Stimulated activated CD4-positive, alpha-beta T cell treated with anti-CD3 and anti-CD28 coated beads, Interleukin-12 subunit alpha, Interleukin-12 subunit beta, amount 100 ng/mL, for 4 hours (primary cell): ENCODE measurements around the gene TRIO.

Source experiments
- DNase-seq: peaks from one replicate; pipeline ENCODE4 v3.0.0-alpha.2; 2020

Gene TRIO

DNA sequence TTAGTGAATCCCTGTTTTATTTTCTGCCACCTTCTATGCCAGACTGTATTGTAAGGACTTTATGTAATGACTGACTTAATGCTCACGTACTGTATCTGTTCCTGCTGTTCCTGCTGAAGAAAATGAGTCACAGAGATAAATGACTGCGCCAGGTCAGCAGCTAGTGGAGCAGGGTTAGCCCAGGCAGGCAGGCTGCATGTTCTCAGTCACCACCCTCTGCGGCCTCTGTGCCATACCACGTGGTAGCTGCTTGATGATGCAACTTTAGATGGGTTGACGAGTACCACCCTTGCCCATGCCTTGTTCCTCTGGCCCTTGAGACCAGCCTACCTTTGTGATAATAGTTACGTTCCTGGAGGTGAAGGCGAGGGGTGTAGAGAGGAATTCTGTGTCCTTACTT is 161.9 kb downstream of the TRIO start:
- no peak for DNase-seq

DNA sequence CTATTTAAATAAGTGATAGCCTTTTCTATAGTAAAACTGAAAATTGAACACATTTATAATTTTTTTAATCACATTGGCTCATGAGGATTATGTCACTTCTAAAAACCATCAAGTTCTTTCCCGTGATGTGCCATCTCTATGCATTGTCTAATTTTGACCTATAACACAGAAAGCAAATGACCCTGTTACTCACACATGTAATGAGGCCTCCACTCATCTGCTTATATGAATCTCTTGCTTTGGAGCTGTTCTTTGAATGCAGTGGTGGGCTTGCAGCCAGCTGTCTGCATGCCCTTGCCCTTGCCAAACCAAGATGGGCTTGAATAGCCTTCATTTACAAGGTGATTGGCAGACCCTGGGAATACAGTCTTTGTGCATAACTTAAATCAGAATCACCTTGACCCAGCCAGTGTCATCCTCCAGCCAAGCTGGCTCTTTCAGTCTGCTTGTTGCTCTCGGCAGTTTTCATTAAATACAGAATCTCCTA is 163.2 kb downstream of the TRIO start:
- DNase-seq: no peak

DNA sequence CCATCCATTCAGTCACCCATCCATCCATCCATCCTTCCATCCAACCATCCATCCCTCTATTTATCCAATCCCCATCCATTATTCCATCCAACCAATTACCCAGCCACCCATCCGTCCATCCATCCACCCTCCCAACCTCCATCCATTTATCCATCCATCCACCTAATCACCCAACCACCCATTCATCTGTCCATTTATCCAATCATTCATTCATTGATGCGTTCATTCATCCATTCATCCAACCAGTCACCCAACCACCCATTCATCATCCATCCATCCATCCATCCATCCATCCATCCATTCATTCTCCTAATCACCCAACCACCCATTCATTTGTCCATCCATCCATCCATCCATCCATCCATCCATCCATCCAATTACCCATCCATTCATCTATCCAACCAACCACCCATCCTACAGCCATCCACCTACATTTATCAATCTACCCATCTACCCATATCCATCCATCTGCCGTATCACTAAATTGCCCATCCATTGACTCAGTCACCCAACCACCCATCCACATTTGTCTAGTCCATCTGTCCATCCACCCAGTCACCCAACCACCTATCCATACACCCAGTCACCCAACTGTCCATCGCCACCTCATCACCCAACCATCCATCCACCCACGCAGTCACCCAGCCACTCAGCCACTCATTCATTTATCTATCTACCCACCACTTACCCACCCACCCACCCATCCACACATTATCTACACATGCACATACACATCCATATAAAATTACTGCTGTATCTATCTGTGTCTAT is 165.4 kb downstream of the TRIO start:
- DNase-seq: no peak

DNA sequence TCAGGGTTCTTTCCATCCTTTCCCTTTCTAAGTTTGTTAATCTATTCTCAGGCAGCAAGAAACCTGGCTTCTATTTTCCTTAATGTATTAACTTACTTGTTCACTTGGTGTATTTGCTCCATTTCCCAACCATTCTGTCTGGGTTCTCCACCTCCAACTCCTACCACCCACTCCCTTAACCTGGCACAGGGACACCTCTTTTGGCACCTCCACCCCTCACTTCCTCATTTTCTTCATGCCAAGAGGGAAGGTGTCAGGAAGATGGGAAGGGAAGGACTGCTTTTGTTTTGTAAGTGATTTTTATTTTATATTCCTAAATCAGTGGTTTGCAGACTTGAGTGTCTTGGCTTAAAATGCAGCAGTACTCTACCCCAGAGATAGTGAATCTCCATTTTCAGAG is 166.1 kb downstream of the TRIO start:
- DNase-seq: no peak

DNA sequence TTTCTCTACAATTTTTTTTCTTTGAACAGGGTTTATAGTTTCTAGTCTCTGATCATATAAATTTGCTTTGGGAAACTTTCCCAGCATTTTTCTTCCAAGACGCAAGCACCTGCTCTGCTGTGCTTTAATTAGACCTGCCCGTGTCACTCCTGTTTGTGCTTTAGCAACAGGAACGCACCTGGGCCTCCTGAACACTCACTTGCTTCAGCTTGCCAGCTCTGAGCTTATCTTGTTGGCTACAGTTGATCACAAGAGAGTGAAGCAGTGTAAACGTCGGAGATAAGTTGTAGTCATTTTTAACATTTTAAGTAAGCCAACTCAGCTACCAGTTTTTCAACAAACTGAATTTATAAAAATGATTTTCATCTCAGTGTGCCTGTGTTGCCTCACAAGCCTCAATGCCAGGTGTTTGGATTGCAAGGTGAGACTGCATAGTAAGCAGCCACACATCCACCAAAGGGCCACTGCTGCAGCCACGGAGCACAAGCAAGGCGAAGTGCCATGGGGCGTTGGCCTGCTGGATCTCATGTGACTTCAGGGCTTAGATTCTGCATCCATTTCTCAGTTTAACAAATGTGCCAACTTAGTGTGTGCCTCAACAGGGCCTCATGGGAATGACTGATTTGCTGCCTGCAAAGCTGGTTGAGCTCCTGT is 166.9 kb downstream of the TRIO start:
- no peak for DNase-seq

DNA sequence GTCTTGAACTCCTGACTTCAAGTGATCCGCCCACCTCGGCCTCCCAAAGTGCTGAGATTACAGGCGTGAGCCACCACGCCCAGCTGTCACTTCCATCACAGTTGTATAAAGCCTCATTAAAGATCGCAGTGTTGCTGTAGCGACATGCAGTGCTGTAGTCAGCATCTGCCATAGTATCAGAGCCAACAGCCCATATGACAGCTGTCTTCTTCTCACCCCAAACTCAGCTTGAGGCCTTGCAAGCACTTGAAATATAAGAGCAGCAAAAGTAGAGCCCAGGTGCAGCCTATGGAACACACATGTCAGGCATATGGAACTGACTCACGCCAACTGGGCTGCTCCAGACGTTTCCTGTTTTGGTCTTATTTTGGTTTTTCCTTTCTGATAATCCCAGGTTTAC is 167.8 kb downstream of the TRIO start:
- no peak for DNase-seq

DNA sequence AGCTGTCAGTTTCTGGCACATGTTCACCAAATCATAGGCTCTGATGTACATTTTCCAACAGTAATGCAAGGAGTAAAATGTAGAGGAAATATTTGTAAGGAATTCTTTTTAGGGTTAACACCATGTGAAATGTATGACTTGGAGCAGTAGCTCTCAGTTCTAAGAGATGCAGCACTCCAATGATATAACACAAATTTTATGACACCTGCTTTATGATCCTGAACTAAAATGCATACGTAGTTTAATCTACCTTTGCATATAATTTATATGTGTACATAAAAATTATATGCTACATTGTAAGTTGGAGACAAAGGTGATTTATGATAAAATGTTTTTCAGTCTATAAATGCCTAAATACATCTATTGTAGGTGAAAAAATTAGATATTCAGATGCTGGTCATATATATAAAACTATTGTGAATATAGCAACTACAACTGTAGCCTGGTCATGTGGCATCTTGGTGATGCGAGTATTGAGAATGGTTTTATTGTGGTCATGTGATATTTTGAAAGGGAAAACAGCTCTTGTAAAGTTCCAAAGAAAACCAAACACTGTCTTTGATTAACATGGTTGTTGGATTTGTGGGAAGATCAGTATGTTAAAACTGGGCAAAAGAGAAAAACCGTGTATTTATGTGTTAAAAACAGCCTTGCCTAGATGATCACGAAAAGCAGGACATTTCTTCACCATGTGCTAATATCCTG is 171.0 kb downstream of the TRIO start:
- DNase-seq: no peak

DNA sequence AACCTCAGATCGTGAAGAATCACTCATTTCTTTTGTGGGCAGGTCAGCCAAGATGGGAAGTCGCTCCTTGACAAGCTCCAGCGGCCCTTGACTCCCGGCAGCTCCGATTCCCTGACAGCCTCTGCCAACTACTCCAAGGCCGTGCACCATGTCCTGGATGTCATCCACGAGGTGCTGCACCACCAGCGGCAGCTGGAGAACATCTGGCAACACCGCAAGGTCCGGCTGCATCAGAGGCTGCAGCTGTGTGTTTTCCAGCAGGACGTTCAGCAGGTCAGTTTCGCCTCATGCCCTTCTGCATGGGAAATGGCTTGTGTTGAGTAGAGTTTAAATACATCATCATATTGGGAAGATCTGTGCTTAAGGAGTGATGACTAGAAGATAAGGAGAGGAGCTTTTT is 173.3 kb downstream of the TRIO start:
- no peak for DNase-seq

DNA sequence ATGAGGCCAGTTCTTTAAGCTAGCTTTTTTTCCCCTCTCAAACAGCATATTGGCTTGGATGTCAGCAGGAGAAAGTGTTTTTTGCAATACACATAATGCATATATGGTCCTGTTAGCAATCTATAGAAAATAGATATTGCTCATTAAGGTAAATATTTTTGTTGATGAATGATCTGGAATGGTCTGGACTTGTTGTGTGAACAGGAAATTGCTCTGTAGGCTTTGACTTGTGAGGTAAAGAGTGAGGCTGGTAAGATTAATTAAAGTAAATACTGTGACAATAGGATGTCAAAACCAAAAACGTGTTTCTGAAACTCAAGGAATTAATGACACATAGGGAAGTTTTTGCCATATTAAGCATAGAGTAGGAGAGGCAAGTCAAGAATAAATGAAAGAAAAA is 176.0 kb downstream of the TRIO start:
- no peak for DNase-seq

DNA sequence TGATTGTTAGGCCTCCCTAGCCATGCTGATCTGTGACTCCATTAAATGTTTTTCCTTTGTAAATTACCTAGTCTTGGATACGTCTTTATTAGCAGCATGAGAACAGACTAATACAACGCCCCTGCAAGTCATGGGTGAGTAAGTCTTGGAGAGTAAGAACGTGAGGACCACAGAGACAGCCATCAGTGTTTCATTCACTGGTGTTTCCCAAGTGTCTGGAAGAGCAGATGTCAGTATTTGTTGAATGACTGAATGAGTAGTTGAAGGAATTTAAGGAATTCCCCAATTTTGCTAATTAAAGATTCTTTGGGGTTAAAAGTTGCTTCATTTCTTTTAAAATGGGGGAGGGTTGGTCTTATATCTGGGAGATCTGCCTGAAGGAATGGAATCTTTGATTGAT is 178.8 kb downstream of the TRIO start:
- DNase-seq: no peak

DNA sequence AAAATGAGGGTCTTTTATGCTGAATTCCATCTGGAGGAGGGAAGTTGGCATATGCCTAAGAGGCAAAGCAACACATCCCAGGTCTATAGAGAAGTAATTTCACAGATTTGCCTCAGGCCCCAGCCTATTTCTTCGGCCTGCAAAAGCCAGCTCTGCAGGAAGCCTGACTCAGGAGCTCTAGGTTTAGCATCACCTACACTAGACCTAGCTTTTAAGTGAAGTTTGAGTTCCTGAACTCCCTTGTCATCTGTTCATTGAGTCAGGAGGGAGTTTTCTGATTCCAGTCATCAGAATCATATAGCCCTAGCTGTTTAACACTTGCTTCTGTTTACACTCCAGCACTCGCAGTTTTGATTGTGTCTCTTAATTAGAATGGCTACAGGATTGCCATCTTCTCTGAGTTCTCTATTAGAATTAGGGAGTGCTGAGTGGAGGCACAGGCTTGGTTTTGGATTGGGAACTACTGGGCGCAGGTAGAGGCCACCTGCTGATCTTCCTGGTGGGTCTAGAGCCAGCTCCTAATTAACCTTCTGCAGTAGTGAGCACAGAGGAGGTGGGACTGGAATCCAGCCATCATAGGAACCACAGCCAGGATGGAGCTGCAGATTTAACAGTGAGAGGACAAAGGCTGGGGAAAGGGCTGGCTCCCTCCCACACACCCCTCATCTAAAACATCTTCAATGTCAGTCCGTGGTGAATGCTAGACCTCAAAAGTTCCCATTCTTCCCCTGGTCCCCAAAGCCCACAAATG is 179.5 kb downstream of the TRIO start:
- no peak for DNase-seq

DNA sequence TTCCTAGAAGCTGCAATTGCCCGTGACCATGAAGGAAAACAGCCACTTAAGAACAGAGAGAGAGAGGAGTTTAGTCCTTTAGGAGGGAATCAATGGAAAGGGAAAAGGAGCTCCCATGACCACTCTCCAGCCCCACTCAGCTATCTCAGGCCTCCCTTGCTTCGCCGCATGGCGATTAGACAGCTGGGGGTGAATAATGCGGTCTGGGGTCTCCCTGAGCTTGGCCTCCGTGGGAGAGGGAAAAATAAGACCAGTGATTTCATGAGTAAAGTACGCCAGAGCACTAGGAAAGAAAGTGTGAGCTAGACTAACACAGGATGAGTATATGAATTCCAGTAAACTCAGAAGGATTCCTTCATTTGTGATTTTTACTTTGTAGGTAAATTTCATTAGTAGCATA is 180.3 kb downstream of the TRIO start:
- no peak for DNase-seq

DNA sequence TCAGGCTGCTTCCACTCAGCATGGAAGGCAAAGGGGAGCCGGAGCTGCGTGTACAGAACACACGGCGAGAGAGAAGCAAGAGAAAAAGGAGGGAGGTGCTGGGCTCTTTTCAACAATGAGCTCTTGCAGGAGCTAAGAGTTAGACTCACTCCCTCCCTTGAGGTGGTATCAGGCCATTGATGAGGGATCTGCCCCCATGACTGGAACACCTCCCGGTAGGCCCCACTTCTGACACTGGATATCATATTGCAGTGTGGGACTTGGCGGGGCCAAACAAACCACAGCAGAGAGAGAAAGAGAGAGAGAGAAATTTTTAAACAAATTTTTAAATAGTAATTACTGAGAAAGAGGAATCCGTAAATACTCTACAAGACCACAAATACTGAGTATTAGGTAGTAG is 182.2 kb downstream of the TRIO start:
- DNase-seq: no peak

DNA sequence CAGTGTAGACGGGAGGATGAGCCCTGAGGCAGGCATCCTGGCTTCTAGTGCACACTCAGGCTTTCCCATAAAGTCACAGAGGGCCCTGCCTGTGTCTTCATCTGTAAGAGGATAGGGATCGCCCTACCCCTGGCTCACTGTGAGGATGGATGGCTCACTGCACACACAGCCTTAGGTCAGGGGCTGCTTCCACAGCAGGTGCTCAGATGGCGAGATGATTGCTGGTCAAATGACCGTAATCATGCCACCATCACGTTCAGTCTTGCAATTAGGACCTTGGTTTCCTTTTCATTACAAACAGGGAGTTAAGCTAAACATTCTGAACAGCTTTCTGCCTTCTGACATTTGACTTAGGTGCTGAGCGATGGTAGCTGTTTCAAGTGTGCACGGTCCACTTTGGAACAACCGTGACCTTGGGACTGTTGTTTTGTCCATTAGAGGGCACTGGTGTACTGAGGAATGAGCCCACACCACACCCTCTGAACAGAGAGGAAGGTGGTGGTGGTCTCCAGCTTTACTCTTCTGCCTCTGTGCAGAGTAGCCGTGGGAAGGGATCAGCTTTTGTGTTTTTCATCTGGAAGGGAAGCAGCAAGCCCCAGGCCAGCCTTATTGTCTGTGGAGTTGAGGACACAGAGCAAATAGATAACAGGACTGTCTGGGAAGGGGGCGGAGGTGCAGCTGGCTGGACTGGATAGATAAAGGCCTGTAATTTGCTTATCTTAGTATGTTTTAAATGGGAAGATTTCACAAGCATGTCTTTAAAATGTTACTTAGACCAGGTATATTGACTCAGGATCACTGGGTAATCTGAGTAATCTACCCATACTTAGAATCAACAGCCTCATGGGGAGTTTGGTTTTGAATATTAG is 183.1 kb downstream of the TRIO start:
- DNase-seq: no peak

DNA sequence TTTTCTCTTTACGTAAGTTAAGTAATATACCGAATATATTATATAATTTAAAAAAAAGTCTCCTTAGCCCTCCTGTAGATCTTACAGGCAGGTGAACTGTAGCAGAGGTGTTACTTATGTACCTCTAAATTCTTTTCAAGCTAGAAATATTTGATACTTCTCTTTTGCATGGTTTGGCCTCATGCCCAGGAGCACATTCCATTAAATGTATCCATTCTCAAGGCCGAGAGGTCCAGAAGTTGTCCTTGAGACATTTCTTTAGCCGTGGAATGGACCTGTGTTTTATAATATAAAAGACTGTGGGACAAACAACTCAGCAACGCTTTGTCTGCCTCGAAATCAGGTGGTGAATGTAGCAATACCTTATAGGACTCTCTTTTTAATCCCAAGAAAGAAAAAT is 184.5 kb downstream of the TRIO start:
- no peak for DNase-seq

DNA sequence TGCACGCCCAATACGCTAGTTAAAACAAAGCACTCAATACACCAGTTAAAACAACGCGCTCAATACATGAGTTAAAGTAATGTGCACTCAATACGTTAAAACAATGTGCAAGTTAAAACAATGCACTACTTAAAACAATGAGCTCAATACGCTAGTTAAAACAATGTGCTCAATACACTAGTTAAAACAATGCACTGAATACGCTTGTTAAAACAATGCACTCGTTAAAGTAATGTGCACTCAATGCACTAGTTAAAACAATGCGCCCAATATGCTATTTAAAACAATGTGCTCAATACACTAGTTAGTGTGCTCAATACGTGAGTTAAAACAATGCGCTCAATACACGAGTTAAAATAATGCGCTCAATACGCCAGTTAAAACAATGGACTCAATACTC is 185.0 kb downstream of the TRIO start:
- DNase-seq: no peak

DNA sequence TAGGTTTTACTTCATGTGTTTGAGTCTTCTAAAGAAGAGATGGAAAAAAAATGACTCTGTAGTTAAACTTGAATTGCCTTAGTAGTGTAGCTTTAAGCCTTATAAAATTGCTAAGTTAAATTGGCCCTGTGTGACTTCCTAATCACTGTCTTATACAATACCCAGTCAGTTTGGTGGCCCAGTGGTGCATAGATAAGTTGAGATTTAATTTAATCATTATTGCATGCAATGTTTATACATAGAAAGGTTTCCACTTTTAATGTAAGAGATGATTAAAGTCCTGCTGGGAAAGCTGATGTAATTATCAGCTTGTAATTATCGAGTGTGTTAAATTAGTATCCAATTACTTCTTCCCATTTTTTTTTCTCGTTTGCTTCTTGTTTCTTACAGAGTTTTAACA is 187.1 kb downstream of the TRIO start:
- no peak for DNase-seq

DNA sequence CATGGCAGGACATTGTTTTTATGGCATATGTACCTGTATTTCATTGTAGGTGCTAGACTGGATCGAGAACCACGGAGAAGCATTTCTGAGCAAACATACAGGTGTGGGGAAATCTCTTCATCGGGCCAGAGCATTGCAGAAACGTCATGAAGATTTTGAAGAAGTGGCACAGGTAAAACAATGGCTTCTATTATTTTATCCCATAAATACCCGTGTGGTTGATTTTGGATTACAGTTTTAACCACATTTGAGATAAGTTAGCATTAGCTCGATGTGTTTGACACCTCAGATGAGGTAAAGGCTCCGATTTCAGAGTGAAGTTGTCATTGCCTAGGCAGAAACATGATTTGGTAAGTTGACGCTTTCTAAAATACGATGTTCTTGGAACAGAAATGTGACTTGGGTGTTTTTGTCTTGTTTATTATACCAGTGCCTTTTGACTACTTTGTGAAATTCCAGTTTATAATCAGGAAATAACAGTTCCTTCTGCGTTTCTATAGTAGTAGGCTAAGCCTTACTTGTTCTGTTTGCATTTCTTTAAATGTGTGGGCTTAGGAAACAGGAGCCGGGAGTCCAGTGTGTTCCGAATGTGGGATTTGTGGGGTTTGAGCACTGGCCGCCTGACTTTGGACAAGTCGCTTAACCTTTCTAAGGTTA is 187.7 kb downstream of the TRIO start:
- no peak for DNase-seq

DNA sequence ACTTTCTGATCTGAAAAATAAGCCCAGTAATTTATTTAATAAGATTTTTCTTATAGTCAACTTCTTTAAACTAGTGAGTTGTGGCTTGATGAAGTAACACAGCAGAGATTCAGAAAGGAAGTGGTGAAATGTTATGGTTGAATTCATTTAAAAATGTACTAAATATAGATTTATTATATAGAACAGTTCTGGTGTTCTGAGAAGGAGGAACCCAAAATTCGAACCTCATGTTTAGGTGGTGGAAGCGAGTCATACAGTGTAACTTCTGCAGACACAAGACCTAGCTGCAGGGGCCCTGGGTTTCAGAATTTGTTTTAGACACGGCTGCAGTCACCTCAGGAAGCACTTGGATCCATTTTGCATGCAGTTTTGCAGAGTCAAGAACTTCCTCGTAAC is 188.2 kb downstream of the TRIO start:
- DNase-seq: no peak

DNA sequence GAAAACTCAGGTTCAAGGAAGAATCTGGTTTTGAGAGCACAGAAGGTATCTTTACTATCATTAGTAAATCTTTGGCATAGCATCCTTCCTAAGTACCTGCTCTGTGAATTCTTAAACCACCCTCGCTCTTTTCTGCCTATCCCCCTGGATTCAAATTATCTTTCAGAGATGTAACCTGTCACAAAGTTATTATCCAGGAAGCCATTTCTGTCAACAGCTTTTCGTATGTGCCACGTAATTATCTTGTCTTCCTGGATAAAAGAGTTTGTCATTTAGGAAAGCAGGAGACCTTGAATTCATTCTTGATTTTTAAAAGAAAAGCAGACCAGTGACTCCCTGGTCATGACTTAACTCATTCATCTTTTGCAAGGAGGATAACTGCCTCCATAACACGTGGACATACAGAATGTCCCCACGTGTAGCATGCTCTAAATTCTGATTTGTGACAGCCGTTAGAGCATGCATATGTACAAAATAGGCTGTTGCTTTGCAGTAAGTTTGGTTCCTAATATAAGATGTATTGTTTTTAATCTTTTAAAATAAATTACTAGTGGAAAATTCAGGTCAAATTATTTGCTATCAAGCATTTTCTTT is 189.0 kb downstream of the TRIO start:
- no peak for DNase-seq

DNA sequence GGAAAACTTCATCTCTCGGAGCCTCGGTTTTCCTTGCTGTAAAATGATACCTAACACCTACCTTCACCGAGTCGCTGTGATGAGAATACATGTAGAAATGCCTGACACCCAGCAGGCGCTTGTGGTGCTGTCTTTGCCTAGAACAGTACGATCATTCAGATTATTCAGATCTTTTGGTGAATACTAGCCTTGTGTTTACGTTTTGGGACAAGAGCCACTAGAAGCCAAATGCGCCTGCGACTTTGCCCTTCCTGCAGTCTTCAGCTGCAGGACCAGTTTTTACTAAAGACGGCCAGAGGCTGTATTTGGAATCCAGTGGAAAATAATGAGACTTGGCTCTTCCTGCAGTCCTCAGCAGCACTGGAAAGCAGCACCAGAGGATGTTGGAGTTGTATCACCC is 189.6 kb downstream of the TRIO start:
- no peak for DNase-seq
